GM12874 (cell line): ENCODE measurements around the gene NBAS.

Source experiments
- TF ChIP-seq, protein P1 (sequence below): IDR thresholded peaks from 2 replicates; pipeline ENCODE4 v1.5.1; 2011; ENCODE audit warnings: low read depth, mild to moderate bottlenecking, control low read depth, low read length, moderate library complexity; ENCODE audit not compliant: insufficient read depth

The NBAS gene

GRCh38 chr2:15260835-15261234, 300.3 kb downstream of the NBAS start:
- TF ChIP-seq, protein P1, sequence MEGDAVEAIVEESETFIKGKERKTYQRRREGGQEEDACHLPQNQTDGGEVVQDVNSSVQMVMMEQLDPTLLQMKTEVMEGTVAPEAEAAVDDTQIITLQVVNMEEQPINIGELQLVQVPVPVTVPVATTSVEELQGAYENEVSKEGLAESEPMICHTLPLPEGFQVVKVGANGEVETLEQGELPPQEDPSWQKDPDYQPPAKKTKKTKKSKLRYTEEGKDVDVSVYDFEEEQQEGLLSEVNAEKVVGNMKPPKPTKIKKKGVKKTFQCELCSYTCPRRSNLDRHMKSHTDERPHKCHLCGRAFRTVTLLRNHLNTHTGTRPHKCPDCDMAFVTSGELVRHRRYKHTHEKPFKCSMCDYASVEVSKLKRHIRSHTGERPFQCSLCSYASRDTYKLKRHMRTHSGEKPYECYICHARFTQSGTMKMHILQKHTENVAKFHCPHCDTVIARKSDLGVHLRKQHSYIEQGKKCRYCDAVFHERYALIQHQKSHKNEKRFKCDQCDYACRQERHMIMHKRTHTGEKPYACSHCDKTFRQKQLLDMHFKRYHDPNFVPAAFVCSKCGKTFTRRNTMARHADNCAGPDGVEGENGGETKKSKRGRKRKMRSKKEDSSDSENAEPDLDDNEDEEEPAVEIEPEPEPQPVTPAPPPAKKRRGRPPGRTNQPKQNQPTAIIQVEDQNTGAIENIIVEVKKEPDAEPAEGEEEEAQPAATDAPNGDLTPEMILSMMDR = no peak

DNA sequence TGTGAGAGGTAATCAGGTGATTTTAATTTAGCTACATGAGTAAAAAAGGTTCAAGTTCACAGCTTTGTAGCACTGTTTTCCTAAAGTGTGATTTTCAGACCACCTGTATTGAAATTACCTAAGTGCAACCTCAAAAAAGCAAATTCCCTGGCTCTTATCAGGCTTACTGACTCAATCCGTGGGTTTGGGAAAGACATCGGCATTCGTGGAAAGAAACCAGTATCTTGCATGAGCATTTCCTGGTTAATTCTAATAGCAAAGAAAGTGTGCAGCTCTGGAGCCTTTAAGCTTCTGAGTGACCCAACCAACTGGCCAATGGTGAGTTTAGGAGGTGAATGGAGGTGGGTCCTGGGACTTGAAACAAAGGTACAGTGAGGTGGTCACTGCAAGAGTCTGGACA, 300.9 kb downstream of the NBAS start:
- TF ChIP-seq, protein P1 = no peak

DNA sequence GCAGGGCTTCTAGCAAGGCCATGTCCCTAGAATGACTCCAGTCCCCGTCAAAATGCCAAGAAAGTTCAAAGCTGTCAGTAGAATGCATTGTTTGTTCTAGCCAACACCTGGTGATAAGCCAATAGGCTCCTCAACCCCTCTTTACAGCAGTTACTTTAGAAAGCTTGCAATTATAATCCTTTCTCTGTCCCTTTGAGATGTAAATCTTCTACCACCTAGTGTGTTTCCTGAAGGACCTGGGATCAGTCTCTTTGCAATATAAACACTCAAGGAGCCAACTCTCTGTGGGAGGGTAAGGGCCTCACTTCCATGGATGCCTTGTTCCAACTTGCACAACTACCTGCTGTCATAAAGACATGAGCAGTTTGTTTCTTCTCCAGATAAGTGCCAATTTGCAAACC, 301.8 kb downstream of the NBAS start:
- TF ChIP-seq, protein P1 = no peak

DNA sequence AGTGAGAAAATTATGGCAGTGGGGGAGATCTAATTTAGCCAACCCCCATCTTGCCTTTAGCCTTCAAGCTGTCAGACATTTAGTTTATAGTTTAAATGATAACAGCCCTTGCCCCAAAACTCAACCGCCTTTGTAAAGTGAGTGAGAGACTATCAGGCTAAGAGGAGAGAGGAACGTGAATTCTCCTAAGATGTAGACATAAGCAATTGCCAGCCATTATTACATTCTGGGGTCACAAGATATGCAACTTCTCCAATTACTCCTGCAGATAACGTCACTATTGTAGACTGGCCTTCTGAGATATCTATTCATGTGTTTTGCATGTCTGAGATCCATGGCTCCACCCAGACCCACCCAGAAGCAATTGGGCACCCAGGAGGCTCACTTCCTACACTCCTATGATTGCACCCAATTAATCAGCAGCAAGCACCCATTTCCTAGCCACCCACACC, 307.3 kb downstream of the NBAS start:
- TF ChIP-seq, protein P1 = no peak

DNA sequence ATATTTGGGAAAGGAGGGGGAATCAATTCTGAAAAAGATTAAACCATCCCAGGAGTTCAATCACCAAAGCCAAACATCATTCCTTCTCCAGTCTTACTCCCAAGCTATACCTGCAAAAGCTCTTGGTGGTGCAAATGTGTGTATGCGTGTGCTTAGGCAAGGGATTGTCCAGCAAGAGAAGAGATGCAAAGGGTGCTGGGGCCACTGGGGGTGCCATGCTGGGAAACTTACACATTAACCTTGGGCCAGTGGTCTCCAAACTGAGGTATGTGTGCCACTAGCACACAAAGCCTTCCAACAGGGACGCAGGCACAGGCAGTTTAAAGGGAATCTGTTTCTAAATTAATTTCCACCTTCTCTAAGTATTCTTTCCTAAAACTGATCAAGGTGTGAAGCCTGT, 307.9 kb downstream of the NBAS start:
- TF ChIP-seq, protein P1 = no peak

- TF ChIP-seq, protein P1 = no peak
These were observed 309.4 kb downstream of the NBAS start for GRCh38 chr2:15251753-15252152.

DNA sequence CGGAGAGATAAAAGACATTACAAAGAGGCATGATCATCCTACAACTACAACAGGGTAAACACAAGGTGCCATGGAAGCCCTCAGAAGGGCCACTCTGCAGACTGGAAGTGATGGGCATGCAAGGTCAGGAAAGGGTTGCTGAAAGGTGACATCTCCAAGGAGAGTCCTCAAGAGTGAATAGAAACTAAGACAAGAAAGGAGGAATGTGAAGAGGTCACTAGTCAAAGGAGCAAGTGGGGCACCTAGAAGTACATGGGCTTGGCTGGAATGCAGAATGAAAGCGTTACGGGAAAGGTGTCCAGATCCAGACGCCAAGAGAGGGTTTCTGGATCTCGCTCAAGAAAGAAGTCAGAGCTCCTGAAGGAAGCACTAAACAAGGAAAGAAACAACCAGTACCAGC, 314.3 kb downstream of the NBAS start:
- TF ChIP-seq, protein P1 = no peak

GRCh38 chr2:15243762-15244161, 317.4 kb downstream of the NBAS start:
- TF ChIP-seq, protein P1 = no peak
